ENCODE results near the gene PBRM1. TPM values are rescaled to one million over a fixed set of nuclear protein-coding genes. Genes with fewer than 3 reads are reported as not detected.

PBRM1 gene
- total RNA-seq, 4 donors from 2014 or later: 71.0 to 93.6 (median 85.5) TPM

GRCh38 chr3:52593103-52593502 is 92.6 kb downstream of the PBRM1 start:
- no peak overlapping the region for H3K4me3 ChIP-seq
- no peaks in the 10 kb centered on the region for H3K4me1 ChIP-seq
- 87% methylated on average over 1 of the region's 1 CpG for WGBS
- DNase-seq (ENCODE audit: low spot score in 2 of 2): no peak
- TF ChIP-seq EP300 (IDR thresholded peaks at IDR 0.05) (no peak), POLR2A (IDR thresholded peaks at IDR 0.05) (no peak), POLR2AphosphoS5 (IDR thresholded peaks at IDR 0.05) (no peak), CTCF (IDR thresholded peaks at IDR 0.05) (no peak)
- no peaks in the 10 kb centered on the region for H3K27me3 ChIP-seq
- H3K9me3 ChIP-seq: no peaks in the 10 kb centered on the region
- H3K36me3 ChIP-seq: peaks cover 21% of the 10 kb centered on the region
- H3K27ac ChIP-seq: no peak overlapping the region

DNA sequence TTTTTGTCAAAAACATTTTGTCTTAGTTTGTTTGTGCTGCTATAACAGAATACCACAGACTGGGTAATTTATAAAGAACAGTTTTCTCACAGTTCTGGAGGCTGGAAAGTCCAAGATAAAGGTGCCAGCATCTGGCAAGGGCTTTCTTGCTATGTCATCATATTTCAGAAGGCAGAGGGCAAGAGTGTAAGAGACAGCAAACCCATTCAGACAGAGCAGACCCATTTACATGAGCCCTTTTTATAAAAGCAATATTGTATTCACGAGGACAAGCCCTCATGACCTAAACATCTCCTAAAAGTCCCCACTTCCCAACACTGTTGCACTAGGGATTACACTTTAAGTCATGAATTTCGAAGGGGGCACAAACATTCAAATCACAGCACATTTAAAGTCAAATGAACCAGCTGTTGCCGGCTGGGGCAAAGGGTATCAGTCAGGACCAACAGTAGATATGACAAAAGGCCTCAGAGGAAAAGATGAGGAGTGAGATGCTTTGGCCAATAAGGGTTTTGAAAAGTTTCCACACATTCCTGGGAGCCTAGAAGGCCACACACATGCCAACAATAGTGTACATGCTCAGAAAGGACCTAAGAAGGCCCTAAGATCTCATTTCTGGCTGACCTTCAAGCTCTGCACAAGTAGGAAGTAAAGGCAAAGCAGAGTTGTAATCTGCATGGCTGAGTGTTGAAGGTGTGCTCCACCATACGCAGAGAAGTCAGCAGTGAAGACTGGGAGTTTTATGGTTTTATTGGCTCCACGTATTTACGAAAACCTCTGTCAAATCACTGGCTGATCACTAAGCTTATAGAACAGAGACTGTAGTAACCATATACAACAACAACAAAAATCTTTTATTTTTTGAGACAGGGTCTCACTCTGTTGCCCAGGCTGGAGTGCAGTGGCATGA is 111.4 kb downstream of the PBRM1 start:
- Histone ChIP-seq H3K27me3 (no peaks in the 10 kb centered on the region), H3K4me1 (no peaks in the 10 kb centered on the region), H3K9me3 (no peaks in the 10 kb centered on the region), H3K27ac (no peak overlapping the region), H3K4me3 (no peak overlapping the region), H3K36me3 (peaks cover 61% of the 10 kb centered on the region)
- TF ChIP-seq CTCF (IDR thresholded peaks at IDR 0.05): no peak
- no peak for TF ChIP-seq POLR2A (IDR thresholded peaks at IDR 0.05)
- no peak for TF ChIP-seq EP300 (IDR thresholded peaks at IDR 0.05)
- no peak for TF ChIP-seq POLR2AphosphoS5 (IDR thresholded peaks at IDR 0.05)
- no peak for DNase-seq (ENCODE audit: low spot score in 2 of 2)
- WGBS: 95% methylated on average over 6 of the region's 6 CpGs

DNA sequence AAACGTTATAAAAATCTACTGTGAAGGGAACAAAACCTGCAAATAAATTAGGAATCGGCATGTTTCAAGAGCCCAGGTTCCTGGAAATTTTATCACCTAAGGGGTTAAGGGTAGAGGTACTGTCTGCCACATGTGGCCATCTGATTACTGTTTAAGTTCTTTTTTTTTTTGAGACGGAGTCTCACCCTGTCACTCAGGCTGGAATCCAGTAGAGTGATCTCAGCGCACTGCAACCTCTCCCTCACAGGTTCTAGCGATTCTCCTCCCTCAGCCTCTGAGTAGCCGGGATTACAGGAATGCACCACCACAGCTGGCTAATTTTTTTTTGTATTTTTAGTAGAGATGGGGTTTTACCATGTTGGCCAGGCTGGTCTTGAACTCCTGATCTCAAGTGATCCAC is 113.5 kb downstream of the PBRM1 start:
- no peak overlapping the region for H3K4me3 ChIP-seq
- no peaks in the 10 kb centered on the region for H3K4me1 ChIP-seq
- H3K27me3 ChIP-seq: no peaks in the 10 kb centered on the region
- 83% methylated on average over 6 of the region's 6 CpGs for WGBS
- H3K9me3 ChIP-seq: no peaks in the 10 kb centered on the region
- H3K36me3 ChIP-seq: peaks cover 51% of the 10 kb centered on the region
- no peak for DNase-seq (ENCODE audit: low spot score in 2 of 2)
- no peak for TF ChIP-seq EP300 (IDR thresholded peaks at IDR 0.05)
- TF ChIP-seq POLR2A (IDR thresholded peaks at IDR 0.05): no peak
- TF ChIP-seq CTCF (IDR thresholded peaks at IDR 0.05): no peak
- no peak for TF ChIP-seq POLR2AphosphoS5 (IDR thresholded peaks at IDR 0.05)
- H3K27ac ChIP-seq: no peak overlapping the region

DNA sequence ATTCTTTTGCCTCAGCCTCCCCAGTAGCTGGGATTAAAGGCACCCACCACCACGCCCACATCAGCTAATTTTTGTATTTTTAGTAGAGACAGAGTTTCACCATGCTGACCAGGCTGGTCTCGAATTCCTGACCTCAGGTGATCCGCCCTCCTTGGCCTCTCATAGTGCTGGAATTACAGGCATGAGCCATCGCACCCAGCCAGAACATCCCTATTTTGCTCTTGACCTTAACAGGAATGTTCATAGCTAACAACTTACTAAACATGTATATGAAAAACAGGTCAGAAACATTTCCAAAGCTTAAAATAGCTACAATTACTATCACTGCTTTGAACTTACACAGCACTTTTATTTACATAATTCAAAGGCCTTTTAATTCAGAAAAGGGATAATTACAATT is 115.6 kb downstream of the PBRM1 start:
- H3K4me3 ChIP-seq: no peak overlapping the region
- no peak overlapping the region for H3K27ac ChIP-seq
- DNase-seq (ENCODE audit: low spot score in 2 of 2): no peak
- no peaks in the 10 kb centered on the region for H3K4me1 ChIP-seq
- WGBS: 89% methylated on average over 4 of the region's 4 CpGs
- TF ChIP-seq CTCF (IDR thresholded peaks at IDR 0.05) (no peak), EP300 (IDR thresholded peaks at IDR 0.05) (no peak), POLR2AphosphoS5 (IDR thresholded peaks at IDR 0.05) (no peak), POLR2A (IDR thresholded peaks at IDR 0.05) (no peak)
- no peaks in the 10 kb centered on the region for H3K9me3 ChIP-seq
- H3K27me3 ChIP-seq: no peaks in the 10 kb centered on the region
- peaks cover 33% of the 10 kb centered on the region for H3K36me3 ChIP-seq

DNA sequence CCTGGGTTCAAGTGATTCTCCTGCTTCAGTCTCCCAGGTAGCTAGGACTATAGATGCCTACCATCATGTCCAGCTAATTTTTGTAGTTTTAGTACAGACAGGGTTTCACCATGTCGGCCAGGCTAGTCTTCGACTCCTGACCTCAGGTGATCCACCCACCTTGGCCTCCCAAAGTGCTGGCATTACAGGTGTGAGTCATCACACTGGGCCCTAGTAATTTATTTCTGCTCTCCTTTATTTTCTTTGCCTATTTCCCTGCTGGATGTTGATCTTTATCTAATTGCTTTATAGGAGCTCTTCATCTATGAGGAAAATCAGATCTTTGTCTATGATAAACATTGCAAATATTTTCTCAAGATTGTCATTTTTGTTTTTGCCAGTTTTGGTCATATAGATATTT is 117.6 kb downstream of the PBRM1 start:
- H3K36me3 ChIP-seq: peaks cover 25% of the 10 kb centered on the region
- no peaks in the 10 kb centered on the region for H3K27me3 ChIP-seq
- TF ChIP-seq POLR2AphosphoS5 (IDR thresholded peaks at IDR 0.05) (no peak), POLR2A (IDR thresholded peaks at IDR 0.05) (no peak), EP300 (IDR thresholded peaks at IDR 0.05) (no peak), CTCF (IDR thresholded peaks at IDR 0.05) (no peak)
- H3K4me1 ChIP-seq: no peaks in the 10 kb centered on the region
- WGBS: 92% methylated on average over 2 of the region's 2 CpGs
- no peak overlapping the region for H3K27ac ChIP-seq
- no peak for DNase-seq (ENCODE audit: low spot score in 2 of 2)
- H3K9me3 ChIP-seq: no peaks in the 10 kb centered on the region
- H3K4me3 ChIP-seq: no peak overlapping the region

Data from suprapubic skin (tissue), 4 donors.